ENCODE data around the gene C2. TPM values are rescaled to one million over a fixed set of nuclear protein-coding genes. Genes with fewer than 3 reads are reported as not detected.

The C2 gene
- polyA plus RNA-seq, 1 of the 3 experiments (the other 2 are of a cell fraction) = 0.43 TPM

DNA sequence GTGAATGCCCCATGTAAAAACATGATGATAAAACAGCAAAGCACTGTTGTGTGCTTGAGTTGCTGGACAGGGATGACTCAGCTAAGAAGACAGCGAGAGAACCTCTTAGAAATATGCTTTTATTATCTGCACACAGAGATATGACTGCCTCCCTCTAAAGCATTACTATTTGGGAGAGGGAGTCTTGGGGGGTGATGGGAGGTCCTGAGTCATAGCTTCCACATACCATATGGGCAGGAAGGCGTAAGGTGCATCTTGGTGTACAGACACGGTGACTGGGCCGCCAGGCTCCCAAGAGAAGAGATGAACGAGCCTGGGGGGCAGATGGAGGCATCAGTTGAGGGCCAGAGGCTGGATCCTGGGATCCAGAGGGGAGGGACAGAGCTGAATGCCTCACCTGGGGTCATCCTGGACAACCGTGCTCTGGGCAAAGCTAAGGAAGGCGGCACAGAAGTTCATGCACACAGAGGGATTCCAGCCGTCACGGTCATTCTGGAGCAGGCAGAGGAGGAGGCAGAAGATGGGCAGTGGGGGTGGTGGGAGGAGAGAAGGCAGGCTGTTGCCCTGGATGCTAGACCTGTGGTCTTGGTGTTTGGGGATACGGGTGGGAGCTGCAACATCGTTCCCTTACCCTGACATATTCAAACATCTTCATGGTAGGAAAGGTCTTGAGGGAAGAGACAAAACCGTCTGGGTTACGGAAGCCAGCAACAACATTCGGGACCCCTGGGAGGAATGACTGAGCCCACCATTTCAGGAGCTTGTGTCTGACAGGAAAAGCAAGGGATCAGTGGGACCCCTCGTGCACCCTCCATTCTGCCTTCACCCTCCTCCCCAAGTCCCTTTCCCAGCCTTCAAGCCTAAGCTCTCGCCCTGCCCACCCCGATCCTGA lies 42.4 kb downstream of the C2 start:
- peaks cover 15 to 52% of the 10 kb centered on the region in 2 experiments for H3K36me3 ChIP-seq (replicated peaks in 1 of 2; ENCODE audit: control insufficient read depth in 1 of 2, insufficient read depth in 2 of 2, low read length in 1 of 2)
- WGBS (ENCODE audit: low lambda C conversion rate) = 77% methylated on average over 17 of the region's 17 CpGs
- no peaks in the 10 kb centered on the region for H3K9me2 ChIP-seq
- H3K9ac ChIP-seq = peak overlapping the region; percentile 95
- ChIA-PET CTCF (interaction anchor here (0.8 to 5.2 kb wide), 4 partner anchors 11 to 52 kb away, joined by 3 to 29 read pairs (median 14); partner anchors contain the start of genes NELFE and SKIC2), POLR2A (interaction anchor here (3.8 kb wide), 1 partner anchor 11 kb away, joined by 20 read pairs; the partner anchor contains the start of genes NELFE and SKIC2)
- peak overlapping the region; percentile 91 to 94 for H3K4me3 ChIP-seq (ENCODE audit: low read depth in 2 of 2, low read length in 1 of 2)
- DNase-seq = no peak
- H2AFZ ChIP-seq (ENCODE audit: low read depth) = no peak overlapping the region
- H4K20me1 ChIP-seq (ENCODE audit: insufficient read depth) = no peaks in the 10 kb centered on the region
- TF ChIP-seq EP300 (IDR thresholded peaks at IDR 0.05; ENCODE audit: borderline replicate concordance in 1 of 2, low read depth in 1 of 2, low read length in 1 of 2) = no peak
- no peak for TF ChIP-seq EZH2phosphoT487 (IDR thresholded peaks at IDR 0.05; ENCODE audit: borderline replicate concordance, low read depth)
- TF ChIP-seq, protein P1, sequence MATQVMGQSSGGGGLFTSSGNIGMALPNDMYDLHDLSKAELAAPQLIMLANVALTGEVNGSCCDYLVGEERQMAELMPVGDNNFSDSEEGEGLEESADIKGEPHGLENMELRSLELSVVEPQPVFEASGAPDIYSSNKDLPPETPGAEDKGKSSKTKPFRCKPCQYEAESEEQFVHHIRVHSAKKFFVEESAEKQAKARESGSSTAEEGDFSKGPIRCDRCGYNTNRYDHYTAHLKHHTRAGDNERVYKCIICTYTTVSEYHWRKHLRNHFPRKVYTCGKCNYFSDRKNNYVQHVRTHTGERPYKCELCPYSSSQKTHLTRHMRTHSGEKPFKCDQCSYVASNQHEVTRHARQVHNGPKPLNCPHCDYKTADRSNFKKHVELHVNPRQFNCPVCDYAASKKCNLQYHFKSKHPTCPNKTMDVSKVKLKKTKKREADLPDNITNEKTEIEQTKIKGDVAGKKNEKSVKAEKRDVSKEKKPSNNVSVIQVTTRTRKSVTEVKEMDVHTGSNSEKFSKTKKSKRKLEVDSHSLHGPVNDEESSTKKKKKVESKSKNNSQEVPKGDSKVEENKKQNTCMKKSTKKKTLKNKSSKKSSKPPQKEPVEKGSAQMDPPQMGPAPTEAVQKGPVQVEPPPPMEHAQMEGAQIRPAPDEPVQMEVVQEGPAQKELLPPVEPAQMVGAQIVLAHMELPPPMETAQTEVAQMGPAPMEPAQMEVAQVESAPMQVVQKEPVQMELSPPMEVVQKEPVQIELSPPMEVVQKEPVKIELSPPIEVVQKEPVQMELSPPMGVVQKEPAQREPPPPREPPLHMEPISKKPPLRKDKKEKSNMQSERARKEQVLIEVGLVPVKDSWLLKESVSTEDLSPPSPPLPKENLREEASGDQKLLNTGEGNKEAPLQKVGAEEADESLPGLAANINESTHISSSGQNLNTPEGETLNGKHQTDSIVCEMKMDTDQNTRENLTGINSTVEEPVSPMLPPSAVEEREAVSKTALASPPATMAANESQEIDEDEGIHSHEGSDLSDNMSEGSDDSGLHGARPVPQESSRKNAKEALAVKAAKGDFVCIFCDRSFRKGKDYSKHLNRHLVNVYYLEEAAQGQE (IDR thresholded peaks at IDR 0.05; ENCODE audit: low read depth, low read length) = no peak
- TF ChIP-seq GABPA (IDR thresholded peaks at IDR 0.05; ENCODE audit: low read depth) = no peak
- TF ChIP-seq ELF1 (IDR thresholded peaks at IDR 0.05) = no peak
- TF ChIP-seq, protein P2, sequence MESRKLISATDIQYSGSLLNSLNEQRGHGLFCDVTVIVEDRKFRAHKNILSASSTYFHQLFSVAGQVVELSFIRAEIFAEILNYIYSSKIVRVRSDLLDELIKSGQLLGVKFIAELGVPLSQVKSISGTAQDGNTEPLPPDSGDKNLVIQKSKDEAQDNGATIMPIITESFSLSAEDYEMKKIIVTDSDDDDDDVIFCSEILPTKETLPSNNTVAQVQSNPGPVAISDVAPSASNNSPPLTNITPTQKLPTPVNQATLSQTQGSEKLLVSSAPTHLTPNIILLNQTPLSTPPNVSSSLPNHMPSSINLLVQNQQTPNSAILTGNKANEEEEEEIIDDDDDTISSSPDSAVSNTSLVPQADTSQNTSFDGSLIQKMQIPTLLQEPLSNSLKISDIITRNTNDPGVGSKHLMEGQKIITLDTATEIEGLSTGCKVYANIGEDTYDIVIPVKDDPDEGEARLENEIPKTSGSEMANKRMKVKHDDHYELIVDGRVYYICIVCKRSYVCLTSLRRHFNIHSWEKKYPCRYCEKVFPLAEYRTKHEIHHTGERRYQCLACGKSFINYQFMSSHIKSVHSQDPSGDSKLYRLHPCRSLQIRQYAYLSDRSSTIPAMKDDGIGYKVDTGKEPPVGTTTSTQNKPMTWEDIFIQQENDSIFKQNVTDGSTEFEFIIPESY (IDR thresholded peaks at IDR 0.05; ENCODE audit: borderline replicate concordance, low read depth) = no peak
- no peak for TF ChIP-seq JUND (IDR thresholded peaks at IDR 0.05)
- no peak for TF ChIP-seq TEAD4 (IDR thresholded peaks at IDR 0.05; ENCODE audit: borderline replicate concordance, insufficient read depth)
- TF ChIP-seq, protein P3, sequence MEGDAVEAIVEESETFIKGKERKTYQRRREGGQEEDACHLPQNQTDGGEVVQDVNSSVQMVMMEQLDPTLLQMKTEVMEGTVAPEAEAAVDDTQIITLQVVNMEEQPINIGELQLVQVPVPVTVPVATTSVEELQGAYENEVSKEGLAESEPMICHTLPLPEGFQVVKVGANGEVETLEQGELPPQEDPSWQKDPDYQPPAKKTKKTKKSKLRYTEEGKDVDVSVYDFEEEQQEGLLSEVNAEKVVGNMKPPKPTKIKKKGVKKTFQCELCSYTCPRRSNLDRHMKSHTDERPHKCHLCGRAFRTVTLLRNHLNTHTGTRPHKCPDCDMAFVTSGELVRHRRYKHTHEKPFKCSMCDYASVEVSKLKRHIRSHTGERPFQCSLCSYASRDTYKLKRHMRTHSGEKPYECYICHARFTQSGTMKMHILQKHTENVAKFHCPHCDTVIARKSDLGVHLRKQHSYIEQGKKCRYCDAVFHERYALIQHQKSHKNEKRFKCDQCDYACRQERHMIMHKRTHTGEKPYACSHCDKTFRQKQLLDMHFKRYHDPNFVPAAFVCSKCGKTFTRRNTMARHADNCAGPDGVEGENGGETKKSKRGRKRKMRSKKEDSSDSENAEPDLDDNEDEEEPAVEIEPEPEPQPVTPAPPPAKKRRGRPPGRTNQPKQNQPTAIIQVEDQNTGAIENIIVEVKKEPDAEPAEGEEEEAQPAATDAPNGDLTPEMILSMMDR (IDR thresholded peaks at IDR 0.05) = no peak
- TF ChIP-seq RFX5 (IDR thresholded peaks at IDR 0.05; ENCODE audit: low read length) = no peak
- no peak for TF ChIP-seq RCOR1 (IDR thresholded peaks at IDR 0.05; ENCODE audit: low read length)
- no peak for TF ChIP-seq NRF1 (IDR thresholded peaks at IDR 0.05; ENCODE audit: low read depth, low read length)
- TF ChIP-seq GATA2 (CRISPR knock-in tag; IDR thresholded peaks at IDR 0.05) = no peak
- peaks cover 42% of the 10 kb centered on the region for H3K79me2 ChIP-seq (ENCODE audit: insufficient read depth)
- peak overlapping the region in 1 of 2 experiments; percentile 15; a peak in 1 of 4 replicates for H3K27ac ChIP-seq (ENCODE audit: low read depth in 2 of 2, low read length in 1 of 2)
- peak overlapping the region; percentile 99 for H3K4me2 ChIP-seq
- peaks cover 10% of the 10 kb centered on the region for H3F3A ChIP-seq (replicated peaks; ENCODE audit: insufficient read depth)
- peaks cover 5 to 26% of the 10 kb centered on the region in 2 experiments; a peak in 3 of 4 replicates for H3K4me1 ChIP-seq (ENCODE audit: control insufficient read depth in 1 of 2, insufficient read depth in 2 of 2, low read depth in 1 of 2, low read length in 1 of 2)
- H3K27me3 ChIP-seq (ENCODE audit: insufficient read depth) = no peaks in the 10 kb centered on the region
- H3K9me3 ChIP-seq = no peaks in the 10 kb centered on the region

All from SK-N-SH (cell line).